H1 (cell line): ENCODE data around the gene ZNF487. TPM values are rescaled to one million over a fixed set of nuclear protein-coding genes. Genes with fewer than 3 reads are reported as not detected.

Source experiments
- CTCF ChIA-PET: fragments of 300-600 bp; sonication (Branson Sonifier 250); formaldehyde crosslinking; loops from one replicate; lab custom pipeline; 2021; ENCODE audit not compliant: partially characterized antibody; lab: Charles Lee
- POLR2A ChIA-PET: fragments of 300-600 bp; sonication (Branson Sonifier 250); formaldehyde crosslinking; loops from one replicate; lab custom pipeline; 2021; ENCODE audit warnings: inconsistent platforms; ENCODE audit not compliant: partially characterized antibody; lab: Charles Lee
- DNase-seq, 2 experiments: peaks; one replicate each; pipeline versions ENCODE4 v3.0.0 to v3.0.0-alpha.2; 2010 to 2022; ENCODE audit warnings: low spot score in 2 of 2, low read depth in 1 of 2, mixed read lengths in 1 of 2
- FAIRE-seq: peaks from 2 replicates; lab custom pipeline; 2011; peaks lifted over from hg19 to GRCh38; lab: Jason Lieb, UNC
- H2AFZ ChIP-seq: 2 replicates; pipeline ENCODE4 v1.8.1; 2012; ENCODE audit warnings: low read length, inconsistent platforms
- H2AK5ac ChIP-seq: 2 replicates; pipeline ENCODE4 v1.6.1; 2013; ENCODE audit warnings: low read depth, low read length
- H2BK120ac ChIP-seq: replicated peaks from 2 replicates; pipeline ENCODE3; 2013; ENCODE audit warnings: low read depth, low read length, inconsistent platforms
- H2BK12ac ChIP-seq: 2 replicates; pipeline ENCODE4 v1.6.1; 2013; ENCODE audit warnings: low read depth, low read length
- H2BK15ac ChIP-seq: 2 replicates; pipeline ENCODE4 v1.6.1; 2013; ENCODE audit warnings: low read length
- H2BK20ac ChIP-seq: 2 replicates; pipeline ENCODE4 v1.6.1; 2013; ENCODE audit warnings: low read length
- H2BK5ac ChIP-seq: 2 replicates; pipeline ENCODE4 v1.6.1; 2013; ENCODE audit warnings: low read depth, low read length
- H3K14ac ChIP-seq: 2 replicates; pipeline ENCODE4 v1.6.1; 2013; ENCODE audit warnings: inconsistent platforms; ENCODE audit not compliant: insufficient read length
- H3K18ac ChIP-seq: 2 replicates; pipeline ENCODE4 v1.6.1; 2013; ENCODE audit warnings: low read length; ENCODE audit errors: extremely low read depth
- H3K23ac ChIP-seq: 2 replicates; pipeline ENCODE4 v1.6.1; 2013; ENCODE audit warnings: inconsistent platforms; ENCODE audit not compliant: insufficient read length
- H3K23me2 ChIP-seq: 2 replicates; pipeline ENCODE4 v1.6.1; 2013; ENCODE audit warnings: low read depth, low read length
- H3K27ac ChIP-seq: 2 replicates; pipeline ENCODE4 v1.6.1; 2011; ENCODE audit warnings: low read depth, low read length, inconsistent platforms
- H3K27me3 ChIP-seq, 4 experiments: replicated peaks in 1 of 4; 1 replicate in 1 of 4; 2 replicates in 3 of 4; pipeline versions ENCODE4 v1.6.1 to v1.8.1; 2011 to 2013; ENCODE audit warnings: low read length in 3 of 4, mild to moderate bottlenecking in 3 of 4, inconsistent platforms in 2 of 4, mixed read lengths in 2 of 4, moderate library complexity in 1 of 4; ENCODE audit not compliant: control insufficient read depth in 3 of 4, insufficient read depth in 3 of 4; ENCODE audit errors: extremely low read depth in 1 of 4
- H3K36me3 ChIP-seq, 4 experiments: 2 replicates each; pipeline versions ENCODE4 v1.6.1 to v1.8.1; 2011 to 2013; ENCODE audit warnings: mild to moderate bottlenecking in 4 of 4, low read length in 3 of 4, moderate library complexity in 2 of 4, control low read depth in 1 of 4, inconsistent platforms in 1 of 4; ENCODE audit not compliant: insufficient read depth in 4 of 4, control insufficient read depth in 2 of 4
- H3K4ac ChIP-seq: replicated peaks from 2 replicates; pipeline ENCODE3; 2013; ENCODE audit warnings: low read length, low read depth, mixed read lengths, inconsistent platforms; ENCODE audit not compliant: insufficient read length
- H3K4me1 ChIP-seq, 4 experiments: replicated peaks in 1 of 4; 1 replicate in 1 of 4; 2 replicates in 3 of 4; pipeline versions ENCODE4 v1.6.1 to v1.8.1; 2011 to 2013; ENCODE audit warnings: low read length in 3 of 4, inconsistent platforms in 2 of 4, mixed read lengths in 1 of 4; ENCODE audit not compliant: insufficient read depth in 4 of 4, control insufficient read depth in 3 of 4
- H3K4me2 ChIP-seq, 2 experiments: 2 replicates each; pipeline versions ENCODE4 v1.6.1 to v1.8.1; 2011 to 2013; ENCODE audit warnings: low read depth in 2 of 2, low read length in 2 of 2, control low read depth in 1 of 2, inconsistent platforms in 1 of 2, mild to moderate bottlenecking in 1 of 2; ENCODE audit not compliant: insufficient read depth in 1 of 2
- H3K4me3 ChIP-seq, 4 experiments: fragments of 200-600, 300-600 bp in 1 of 4; sonication (generic), shearing (Covaris generic), sonication (Bioruptor Twin) in 1 of 4; 2 replicates each; pipeline versions ENCODE4 v1.5.1 to v1.8.1; 2011 to 2016; ENCODE audit warnings: low read length in 4 of 4, low read depth in 3 of 4, control low read depth in 2 of 4, inconsistent platforms in 2 of 4, mild to moderate bottlenecking in 2 of 4, mixed read lengths in 1 of 4, moderate library complexity in 1 of 4; ENCODE audit not compliant: insufficient read depth in 2 of 4; ENCODE audit errors: extremely low read depth in 1 of 4
- H3K56ac ChIP-seq: replicated peaks from 2 replicates; pipeline ENCODE3; 2013; ENCODE audit warnings: low read depth, mild to moderate bottlenecking, mixed read lengths, low read length, inconsistent platforms; ENCODE audit not compliant: insufficient read length
- H3K79me1 ChIP-seq: 2 replicates; pipeline ENCODE4 v1.6.1; 2013; ENCODE audit warnings: low read depth, low read length, control low read depth
- H3K79me2 ChIP-seq, 2 experiments: 2 replicates each; pipeline versions ENCODE4 v1.6.1 to v1.8.1; 2012 to 2013; ENCODE audit warnings: low read length in 2 of 2, mild to moderate bottlenecking in 2 of 2, inconsistent platforms in 1 of 2; ENCODE audit not compliant: insufficient read depth in 2 of 2, control insufficient read depth in 1 of 2
- H3K9ac ChIP-seq, 4 experiments: replicated peaks in 1 of 4; 1 replicate in 1 of 4; 2 replicates in 3 of 4; pipeline versions ENCODE4 v1.6.1 to v1.8.1; 2011 to 2013; ENCODE audit warnings: low read depth in 3 of 4, low read length in 3 of 4, control low read depth in 2 of 4, mild to moderate bottlenecking in 2 of 4, moderate library complexity in 2 of 4, inconsistent platforms in 1 of 4; ENCODE audit errors: extremely low read depth in 1 of 4
- H3K9me3 ChIP-seq, 2 experiments: 2 replicates each; pipeline versions ENCODE4 v1.6.1 to v1.8.1; 2012 to 2013; ENCODE audit warnings: mild to moderate bottlenecking in 2 of 2, moderate library complexity in 2 of 2, control low read depth in 1 of 2, inconsistent platforms in 1 of 2, low read depth in 1 of 2, low read length in 1 of 2, mixed read lengths in 1 of 2; ENCODE audit not compliant: insufficient read depth in 2 of 2
- H4K20me1 ChIP-seq, 2 experiments: replicated peaks in 1 of 2; 2 replicates each; pipeline versions ENCODE3 to v1.8.1; 2011 to 2013; ENCODE audit warnings: inconsistent platforms in 2 of 2, low read length in 2 of 2, mild to moderate bottlenecking in 1 of 2; ENCODE audit not compliant: insufficient read depth in 2 of 2, control insufficient read depth in 1 of 2
- H4K5ac ChIP-seq: 2 replicates; pipeline ENCODE4 v1.6.1; 2013; ENCODE audit warnings: low read length, low read depth, mixed read lengths, inconsistent platforms; ENCODE audit not compliant: insufficient read length
- H4K8ac ChIP-seq: 2 replicates; pipeline ENCODE4 v1.8.0; 2013; ENCODE audit warnings: mild to moderate bottlenecking, moderate library complexity, low read length, inconsistent platforms; ENCODE audit not compliant: insufficient read depth; ENCODE audit errors: extremely low read depth
- H4K91ac ChIP-seq: replicated peaks from 2 replicates; pipeline ENCODE3; 2013; ENCODE audit warnings: low read length, mixed read lengths, inconsistent platforms; ENCODE audit not compliant: insufficient read length
- POU5F1 ChIP-seq: IDR thresholded peaks from 2 replicates; pipeline ENCODE4 v1.6.1; 2011; ENCODE audit warnings: low read depth, mild to moderate bottlenecking, low read length, moderate library complexity
- RAD21 ChIP-seq, 2 experiments: IDR thresholded peaks in 1 of 2; conservative IDR thresholded peaks in 1 of 2; 2 replicates each; pipeline ENCODE4 v1.6.1; 2011; ENCODE audit warnings: low read depth in 2 of 2, low read length in 2 of 2, improper control_type of control experiment in 1 of 2, inconsistent platforms in 1 of 2, mild to moderate bottlenecking in 1 of 2, moderate library complexity in 1 of 2
- RFX5 ChIP-seq: IDR thresholded peaks from 2 replicates; pipeline ENCODE4 v1.6.1; 2011; ENCODE audit warnings: low read depth, low read length, improper control_type of control experiment, borderline replicate concordance
- SP2 ChIP-seq: IDR thresholded peaks from 2 replicates; pipeline ENCODE4 v1.6.1; 2012; ENCODE audit warnings: mild to moderate bottlenecking, low read length, inconsistent platforms
- WGBS, 2 experiments: shearing (Covaris generic) in 1 of 2; methylation state at CpG; one replicate each; pipeline versions ENCODE4 v1.1.6 to v1.1.7; 2013 to 2015; ENCODE audit warnings: low lambda C conversion rate in 2 of 2, mixed read lengths in 2 of 2, inconsistent platforms in 1 of 2, low coverage in 1 of 2, missing lambda C conversion rate in 1 of 2; ENCODE audit not compliant: insufficient replicate concordance in 2 of 2, insufficient coverage in 1 of 2, insufficient read length in 1 of 2; ENCODE audit errors: extremely low coverage in 1 of 2, missing lambda C conversion rate in 1 of 2; 5-methylcytosine and 5-hydroxymethylcytosine counted together
- polyA plus RNA-seq, 7 experiments: library from polyadenylated mRNA; depleted of rRNA in 3 of 7; stranded (reverse) in 5 of 7; unstranded in 2 of 7; fragments of >200 nt in 5 of 7; fragments of 200-250 nt in 2 of 7; gene quantifications; 1 replicate in 5 of 7; 2 replicates in 1 of 7; 4 replicates in 1 of 7; pipeline versions ENCODE4 v1.2.1 to v1.2.3, GENCODE V29; 2011 to 2013; ENCODE audit warnings: missing spikeins in 2 of 7, mixed read lengths in 2 of 7
- total RNA-seq: library from RNA; stranded (reverse); fragmentation: NEBNext Ultra II Directional; extraction: Animal tissue kit (Norgen Biotek cat#: 25700); gene quantifications from 2 replicates; pipeline ENCODE4 v1.2.1, GENCODE V29; 2021

Gene ZNF487
- total and polyA plus RNA-seq, 2 of the 8 experiments (the other 6 are each of a cell fraction or from before 2014, with no cell fraction given): 1.9 to 2.5 TPM

DNA sequence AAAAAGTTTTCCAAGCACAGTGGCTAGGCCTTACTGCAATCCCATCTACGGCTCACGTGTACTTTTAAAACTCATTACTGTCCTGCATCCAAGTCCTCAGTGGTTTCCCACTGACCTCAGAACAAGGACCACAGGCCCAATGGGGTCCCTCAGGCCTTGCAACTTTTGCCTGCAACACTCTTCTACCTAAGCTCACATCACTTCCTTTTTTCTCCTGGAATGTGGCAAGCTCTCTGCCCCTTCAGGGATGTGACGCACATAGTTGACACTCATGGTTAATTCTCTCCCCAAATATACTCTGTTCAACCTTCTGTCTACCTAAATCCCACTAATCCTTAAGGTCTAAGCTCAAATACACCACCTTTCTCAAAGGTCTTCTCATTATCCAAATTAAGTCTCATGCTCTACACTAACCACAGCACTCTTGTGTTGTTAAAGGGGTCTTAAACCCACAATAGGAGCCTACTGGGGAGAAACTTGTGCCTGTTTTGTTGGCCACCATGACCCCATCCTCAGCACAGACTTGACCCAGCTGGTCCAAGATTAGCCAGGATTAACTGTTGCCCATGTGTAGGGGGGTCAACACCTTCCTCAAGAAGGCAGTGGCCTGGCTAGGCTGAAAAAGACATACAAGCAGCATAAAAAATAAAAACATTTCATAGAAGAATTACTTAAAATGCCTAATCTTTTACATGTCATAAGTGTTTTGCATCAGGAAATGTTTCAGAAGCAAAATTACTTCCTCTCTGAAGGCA, 43.1 kb upstream of the ZNF487 start:
- Histone ChIP-seq H2BK20ac (no peak overlapping the region), H3K79me2 (peaks cover 48 to 89% of the 10 kb centered on the region in 2 experiments), H3K9me3 (no peaks in the 10 kb centered on the region), H3K27ac (0 out of 2 replicates have a peak overlapping the region, but pooled peaks have one; percentile 28), H2BK12ac (no peak overlapping the region), H3K14ac (no peak overlapping the region), H3K18ac (no peak overlapping the region), H3K9ac (no peak overlapping the region; a peak in 1 of 7 replicates), H3K56ac (no peak overlapping the region), H4K8ac (no peak overlapping the region), H3K27me3 (no peaks in the 10 kb centered on the region), H2BK15ac (no peak overlapping the region), H3K4me3 (peak overlapping the region in 1 of 4 experiments; percentile 91; a peak in 1 of 8 replicates), H4K91ac (no peak overlapping the region), H2AK5ac (no peak overlapping the region), H3K23ac (no peak overlapping the region), H3K79me1 (peaks cover 15% of the 10 kb centered on the region), H4K5ac (no peak overlapping the region), H3K4me2 (no peak overlapping the region; a peak in 1 of 4 replicates), H3K23me2 (peaks cover 7% of the 10 kb centered on the region; the same call in 1 of the 2 replicates), H2AFZ (no peak overlapping the region), H3K4me1 (peaks cover 0 to 6% (median 4%) of the 10 kb centered on the region in 4 experiments; a peak in 6 of 7 replicates), H2BK5ac (no peak overlapping the region), H2BK120ac (no peak overlapping the region), H3K4ac (no peak overlapping the region), H4K20me1 (peaks cover 36 to 45% of the 10 kb centered on the region in 2 experiments), H3K36me3 (peaks cover 30 to 64% (median 55%) of the 10 kb centered on the region in 4 experiments)
- FAIRE-seq (no peak), DNase-seq (no peak)
- ChIA-PET CTCF (interaction anchor here (0.7 to 1.3 kb wide), 2 partner anchors 14 to 132 kb away, joined by 3 read pairs; no protein-coding TSS in a partner anchor), POLR2A (interaction anchor here (0.7 to 10.5 kb wide), 10 partner anchors 9 to 145 kb away, joined by 3 to 112 read pairs (median 5); partner anchors contain the start of genes HNRNPF and ZNF487)
- no peak for TF ChIP-seq RAD21 (IDR thresholded peaks at IDR 0.05 in 1 of 2, conservative IDR thresholded peaks at IDR 0.05 in 1 of 2; ENCODE audit: low read depth in 2 of 2, low read length in 2 of 2)
- no peak for TF ChIP-seq POU5F1
- TF ChIP-seq RFX5: no peak
- no peak for TF ChIP-seq SP2
- WGBS, 2 experiments: 95% methylated on average over 3 of the region's 3 CpGs; no CpG with 5 or more reads in 1 of the 2 experiments
